ENCODE results near the gene ANKRD13B.

Gene ANKRD13B

GRCh38 chr17:29615492-29616299, 22.8 kb downstream of the ANKRD13B start:
- in situ Hi-C loops (cut with HindIII; ENCODE audit: low sequenced_read_pairs): no loop called here

- in situ Hi-C loops (cut with HindIII; ENCODE audit: low sequenced_read_pairs): no loop called here
These were observed 23.5 kb downstream of the ANKRD13B start for GRCh38 chr17:29616300-29617048.

GRCh38 chr17:29617125-29617480, 24.2 kb downstream of the ANKRD13B start:
- in situ Hi-C loops (cut with HindIII; ENCODE audit: low sequenced_read_pairs): no loop called here

GRCh38 chr17:29617481-29618271, 24.7 kb downstream of the ANKRD13B start:
- in situ Hi-C loops (cut with HindIII; ENCODE audit: low sequenced_read_pairs): no loop called here

GRCh38 chr17:29618272-29619065, 25.5 kb downstream of the ANKRD13B start:
- in situ Hi-C loops (cut with HindIII; ENCODE audit: low sequenced_read_pairs): no loop called here

- in situ Hi-C loops (cut with HindIII; ENCODE audit: low sequenced_read_pairs): no loop called here
These were observed 26.3 kb downstream of the ANKRD13B start for GRCh38 chr17:29619251-29619650.

GRCh38 chr17:29620271-29620670, 27.3 kb downstream of the ANKRD13B start:
- in situ Hi-C loops (cut with HindIII; ENCODE audit: low sequenced_read_pairs): no loop called here

- in situ Hi-C loops (cut with HindIII; ENCODE audit: low sequenced_read_pairs): no loop called here
These were observed 28.0 kb downstream of the ANKRD13B start for GRCh38 chr17:29620779-29621500.

- in situ Hi-C loops (cut with HindIII; ENCODE audit: low sequenced_read_pairs): no loop called here
These were observed 28.8 kb downstream of the ANKRD13B start for GRCh38 chr17:29621751-29622194.

GRCh38 chr17:29622337-29623282, 29.7 kb downstream of the ANKRD13B start, which contains the start of gene CORO6:
CORO6 (minus strand) TSS chr17:29622912; CDS start chr17:29621421, 1,491 bp downstream.
- in situ Hi-C loops (cut with HindIII; ENCODE audit: low sequenced_read_pairs): no loop called here

- in situ Hi-C loops (cut with HindIII; ENCODE audit: low sequenced_read_pairs): no loop called here
These were observed 30.3 kb downstream of the ANKRD13B start for GRCh38 chr17:29623283-29623647.

- in situ Hi-C loops (cut with HindIII; ENCODE audit: low sequenced_read_pairs): no loop called here
These were observed 31.7 kb downstream of the ANKRD13B start for GRCh38 chr17:29624586-29624985.

- in situ Hi-C loops (cut with HindIII; ENCODE audit: low sequenced_read_pairs): no loop called here
These were observed 32.3 kb downstream of the ANKRD13B start for GRCh38 chr17:29625037-29625750.

GRCh38 chr17:29627951-29628350, 35.0 kb downstream of the ANKRD13B start:
- in situ Hi-C loops (cut with HindIII; ENCODE audit: low sequenced_read_pairs): no loop called here

GRCh38 chr17:29628644-29629043, 35.7 kb downstream of the ANKRD13B start:
- in situ Hi-C loops (cut with HindIII; ENCODE audit: low sequenced_read_pairs): no loop called here

GRCh38 chr17:29629839-29630238, 36.9 kb downstream of the ANKRD13B start:
- in situ Hi-C loops (cut with HindIII; ENCODE audit: low sequenced_read_pairs): no loop called here

- in situ Hi-C loops (cut with HindIII; ENCODE audit: low sequenced_read_pairs): no loop called here
These were observed 37.8 kb downstream of the ANKRD13B start for GRCh38 chr17:29630630-29631193.

- in situ Hi-C loops (cut with HindIII; ENCODE audit: low sequenced_read_pairs): no loop called here
These were observed 41.0 kb downstream of the ANKRD13B start for GRCh38 chr17:29633886-29634285.
